HFFc6 (cell line): ENCODE measurements around the gene COL23A1. TPM values are rescaled to one million over a fixed set of nuclear protein-coding genes. Genes with fewer than 3 reads are reported as not detected.

Source experiments
- DNase-seq: peaks from one replicate; pipeline ENCODE4 v3.0.0-alpha.2; 2018
- H3K27ac Mint-ChIP-seq: 2 replicates; pipeline ENCODE4 v1.8.0; 2020; ENCODE audit warnings: mild to moderate bottlenecking, mixed read lengths
- H3K27me3 Mint-ChIP-seq: 2 replicates; pipeline ENCODE4 v1.8.0; 2021; ENCODE audit warnings: mild to moderate bottlenecking, moderate library complexity, mixed read lengths; ENCODE audit not compliant: insufficient read depth
- H3K36me3 Mint-ChIP-seq: 2 replicates; pipeline ENCODE4 v1.8.0; 2021; ENCODE audit warnings: low read depth, mixed read lengths
- H3K4me1 Mint-ChIP-seq: 2 replicates; pipeline ENCODE4 v1.8.0; 2020; ENCODE audit warnings: low read depth, mixed read lengths
- H3K4me3 Mint-ChIP-seq: 2 replicates; pipeline ENCODE4 v1.8.0; 2020; ENCODE audit warnings: mild to moderate bottlenecking, moderate library complexity, mixed read lengths
- H3K9me3 Mint-ChIP-seq: 2 replicates; pipeline ENCODE4 v1.8.0; 2020; ENCODE audit warnings: mild to moderate bottlenecking, mixed read lengths
- CTCF ChIP-seq: fragments of 200-600 bp; sonication (generic); IDR thresholded peaks from 2 replicates; pipeline ENCODE4 v1.5.0; 2021; ENCODE audit warnings: antibody characterized with exemption, mild to moderate bottlenecking
- total RNA-seq, 6 experiments: library from RNA; stranded (reverse); fragmentation: NEBNext Ultra II Directional; extraction: Animal tissue kit (Norgen Biotek cat#: 25700); gene quantifications; 2 replicates in 1 of 6; 3 replicates in 5 of 6; pipeline ENCODE4 v1.2.3, GENCODE V29; 2021

The COL23A1 gene
- total RNA-seq, 6 experiments from 2014 or later, result not detected

GRCh38 chr5:178378527-178379484, 211.4 kb downstream of the COL23A1 start:
- H3K9me3 Mint-ChIP-seq, result peaks cover 56% of the 10 kb centered on the region
- peaks cover 5% of the 10 kb centered on the region; the same call in 1 of the 2 replicates for H3K27me3 Mint-ChIP-seq
- no peak for DNase-seq
- no peaks in the 10 kb centered on the region for H3K4me1 Mint-ChIP-seq
- H3K36me3 Mint-ChIP-seq, result peaks cover 5% of the 10 kb centered on the region
- no peak overlapping the region for H3K4me3 Mint-ChIP-seq
- TF ChIP-seq CTCF, result no peak
- H3K27ac Mint-ChIP-seq, result no peak overlapping the region

GRCh38 chr5:178377583-178378270, 212.5 kb downstream of the COL23A1 start:
- no peaks in the 10 kb centered on the region for H3K4me1 Mint-ChIP-seq
- DNase-seq, result no peak
- H3K9me3 Mint-ChIP-seq, result peaks cover 57% of the 10 kb centered on the region
- no peak for TF ChIP-seq CTCF
- no peak overlapping the region for H3K27ac Mint-ChIP-seq
- H3K27me3 Mint-ChIP-seq, result peaks cover 5% of the 10 kb centered on the region; the same call in 1 of the 2 replicates
- H3K4me3 Mint-ChIP-seq, result no peak overlapping the region
- H3K36me3 Mint-ChIP-seq, result peaks cover 5% of the 10 kb centered on the region

- H3K36me3 Mint-ChIP-seq, result peaks cover 8% of the 10 kb centered on the region
- no peak overlapping the region for H3K4me3 Mint-ChIP-seq
- DNase-seq, result no peak
- peaks cover 54% of the 10 kb centered on the region for H3K9me3 Mint-ChIP-seq
- no peak overlapping the region for H3K27ac Mint-ChIP-seq
- peaks cover 6% of the 10 kb centered on the region; the same call in 1 of the 2 replicates for H3K27me3 Mint-ChIP-seq
- no peaks in the 10 kb centered on the region for H3K4me1 Mint-ChIP-seq
- TF ChIP-seq CTCF, result no peak
Measured at GRCh38 chr5:178376921-178377582, 213.1 kb downstream of the COL23A1 start.

- Mint-ChIP-seq H3K4me3 (no peak overlapping the region), H3K27ac (no peak overlapping the region), H3K36me3 (peaks cover 15% of the 10 kb centered on the region), H3K9me3 (peaks cover 53% of the 10 kb centered on the region), H3K27me3 (peaks cover 5% of the 10 kb centered on the region; the same call in 1 of the 2 replicates), H3K4me1 (no peaks in the 10 kb centered on the region)
- TF ChIP-seq CTCF, result no peak
- no peak for DNase-seq
Measured at GRCh38 chr5:178375348-178375747, 214.8 kb downstream of the COL23A1 start.

- H3K27me3 Mint-ChIP-seq, result peaks cover 5% of the 10 kb centered on the region; the same call in 1 of the 2 replicates
- peaks cover 56% of the 10 kb centered on the region for H3K9me3 Mint-ChIP-seq
Measured at GRCh38 chr5:178373711-178374110, 216.5 kb downstream of the COL23A1 start.

More at GRCh38 chr5:178373711-178374110, 216.5 kb downstream of the COL23A1 start:
- no peak for DNase-seq
- Mint-ChIP-seq H3K36me3 (peaks cover 18% of the 10 kb centered on the region), H3K27ac (no peak overlapping the region), H3K4me3 (no peak overlapping the region), H3K4me1 (no peaks in the 10 kb centered on the region)
- no peak for TF ChIP-seq CTCF
